Measurements from ENCODE around the gene MEIS2.

DNA sequence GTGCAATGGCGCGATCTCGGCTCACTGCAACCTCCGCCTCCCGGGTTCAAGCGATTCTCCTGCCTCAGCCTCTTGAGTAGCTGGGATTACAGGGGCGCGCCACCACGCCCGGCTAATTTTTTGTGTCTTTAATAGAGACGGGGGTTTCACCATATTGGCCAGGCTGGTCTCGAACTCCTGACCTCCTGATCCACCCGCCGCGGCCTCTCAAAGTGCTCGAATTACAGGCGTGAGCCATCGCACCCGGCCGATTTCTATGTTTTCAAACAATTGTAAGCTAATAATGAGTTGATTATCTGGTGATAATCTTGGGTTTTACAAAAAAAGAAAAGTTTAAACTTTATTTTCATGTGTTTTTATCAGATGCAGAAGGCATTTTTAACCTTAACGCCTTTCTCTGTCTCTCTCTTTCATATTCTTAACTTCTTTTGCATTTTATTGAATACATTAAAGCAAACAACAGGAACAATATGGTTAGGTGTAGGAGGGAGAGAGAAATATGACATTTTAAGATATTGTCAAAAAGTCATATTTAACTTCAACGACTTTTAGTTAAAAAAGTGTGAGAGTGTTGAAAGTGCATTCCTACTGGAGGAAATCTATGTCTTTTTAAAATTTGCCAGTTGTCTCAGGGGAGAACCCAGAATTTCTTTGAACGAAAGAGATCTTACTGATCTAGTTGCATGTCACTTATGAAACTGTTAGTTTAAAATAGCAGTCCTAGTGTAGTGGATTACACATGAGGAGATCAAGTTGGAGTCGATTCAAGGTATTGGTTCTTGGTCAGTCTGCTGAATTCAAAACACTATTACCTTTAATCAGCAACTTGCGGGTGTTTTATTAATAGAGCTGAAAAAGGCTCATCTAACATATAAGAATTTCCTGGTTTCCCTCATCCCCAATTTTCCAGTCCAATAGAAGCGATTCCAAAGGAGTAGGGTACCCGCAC is 3.4 kb upstream of the MEIS2 start:
- TF ChIP-seq EZH2phosphoT487 (IDR thresholded peaks at IDR 0.05; ENCODE audit: borderline replicate concordance) = no peak
- TF ChIP-seq, protein P1, sequence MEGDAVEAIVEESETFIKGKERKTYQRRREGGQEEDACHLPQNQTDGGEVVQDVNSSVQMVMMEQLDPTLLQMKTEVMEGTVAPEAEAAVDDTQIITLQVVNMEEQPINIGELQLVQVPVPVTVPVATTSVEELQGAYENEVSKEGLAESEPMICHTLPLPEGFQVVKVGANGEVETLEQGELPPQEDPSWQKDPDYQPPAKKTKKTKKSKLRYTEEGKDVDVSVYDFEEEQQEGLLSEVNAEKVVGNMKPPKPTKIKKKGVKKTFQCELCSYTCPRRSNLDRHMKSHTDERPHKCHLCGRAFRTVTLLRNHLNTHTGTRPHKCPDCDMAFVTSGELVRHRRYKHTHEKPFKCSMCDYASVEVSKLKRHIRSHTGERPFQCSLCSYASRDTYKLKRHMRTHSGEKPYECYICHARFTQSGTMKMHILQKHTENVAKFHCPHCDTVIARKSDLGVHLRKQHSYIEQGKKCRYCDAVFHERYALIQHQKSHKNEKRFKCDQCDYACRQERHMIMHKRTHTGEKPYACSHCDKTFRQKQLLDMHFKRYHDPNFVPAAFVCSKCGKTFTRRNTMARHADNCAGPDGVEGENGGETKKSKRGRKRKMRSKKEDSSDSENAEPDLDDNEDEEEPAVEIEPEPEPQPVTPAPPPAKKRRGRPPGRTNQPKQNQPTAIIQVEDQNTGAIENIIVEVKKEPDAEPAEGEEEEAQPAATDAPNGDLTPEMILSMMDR (conservative IDR thresholded peaks at IDR 0.05; ENCODE audit: low read length) = no peak
